GM19438 (cell line): Measurements from ENCODE around the gene ARHGAP30.
"Not testable (repeated sequence)": the region's sequence is repeated elsewhere in the genome, so short reads cannot be mapped to it uniquely, and the experiment has no call there.

Experiments
- ATAC-seq: cut with Tn5 transposase; IDR thresholded peaks from one replicate; pipeline ENCODE4 v1.9.1; 2021; ENCODE audit warnings: low read depth; ENCODE audit not compliant: unreplicated experiment

The ARHGAP30 gene

DNA sequence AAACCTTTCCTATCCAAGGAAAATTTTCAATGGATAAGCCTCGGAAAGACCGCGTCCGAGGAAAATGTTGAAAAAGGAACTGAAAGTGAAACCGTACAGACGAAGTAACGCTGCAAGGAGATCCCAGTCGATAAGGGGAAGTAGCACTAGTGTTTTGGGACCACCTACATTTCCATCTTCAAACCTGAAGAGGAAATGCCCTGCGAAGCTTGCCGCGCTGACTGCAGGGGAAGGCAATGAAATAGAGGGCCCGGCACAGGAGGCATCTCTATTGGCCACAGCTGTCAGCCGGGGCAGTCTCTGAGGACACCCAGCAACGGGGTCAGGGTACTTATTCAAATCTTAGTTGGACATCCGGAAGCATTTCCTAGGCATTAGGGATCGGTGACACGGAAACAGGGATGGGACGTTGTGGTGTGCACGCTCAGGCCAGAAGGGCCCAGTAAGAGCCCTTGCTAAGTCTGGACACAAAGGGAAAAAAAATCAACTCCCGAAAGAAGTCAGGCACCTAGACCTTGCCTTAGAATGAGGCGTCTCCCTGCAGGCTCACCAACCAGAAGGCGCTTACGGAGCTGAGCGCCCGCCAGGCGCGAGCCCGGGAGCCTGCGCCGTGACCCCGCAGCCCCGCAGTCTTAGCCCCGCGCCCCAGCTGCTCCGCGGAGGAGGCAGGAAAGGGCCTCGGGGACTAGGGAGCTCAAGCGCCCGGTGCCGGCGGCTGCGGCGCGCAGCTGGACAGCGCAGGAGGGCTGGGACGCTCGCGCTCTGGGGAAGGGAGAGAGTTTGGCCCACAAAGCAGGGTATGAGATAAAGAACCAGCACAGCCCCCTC is 24.6 kb downstream of the ARHGAP30 start:
- ATAC-seq = peak; percentile 47

DNA sequence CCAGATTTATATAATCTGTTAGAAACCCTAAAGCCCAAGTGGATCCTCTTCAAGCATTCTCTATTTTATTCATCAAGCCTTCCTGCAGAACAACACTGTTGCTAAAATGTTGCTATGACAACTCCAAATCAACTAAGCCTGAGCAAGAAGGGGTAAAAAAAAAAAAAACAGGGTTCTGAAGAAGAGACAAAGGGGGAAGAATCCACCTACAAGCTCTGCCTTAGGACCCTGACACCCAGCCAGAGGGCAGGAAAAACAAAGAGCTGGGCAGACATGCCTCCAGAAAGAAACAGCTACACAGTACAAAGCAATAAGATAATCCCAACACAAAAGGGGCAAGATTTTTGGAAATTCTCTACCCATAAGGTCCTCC is 25.2 kb downstream of the ARHGAP30 start:
- ATAC-seq = no peak

DNA sequence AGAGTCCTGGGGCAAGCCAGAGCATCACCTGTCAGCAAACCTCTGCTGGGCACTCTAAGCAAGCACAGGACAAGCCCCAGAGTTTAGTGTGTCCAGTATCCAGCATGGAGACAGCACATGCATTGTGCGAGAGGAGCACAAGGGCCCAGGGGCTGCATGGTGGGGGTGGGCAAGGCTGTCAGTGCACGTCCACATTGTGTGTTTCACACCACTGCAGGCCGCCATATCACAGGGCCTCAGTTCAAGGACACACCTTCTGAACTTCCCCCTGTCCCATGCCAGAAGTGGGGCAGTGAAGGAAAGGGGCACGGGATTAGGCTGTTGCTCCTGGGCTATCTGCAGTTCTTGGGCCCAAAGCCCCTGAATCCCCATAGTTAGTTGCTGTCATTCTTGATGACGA is 30.1 kb downstream of the ARHGAP30 start:
- ATAC-seq = no peak

DNA sequence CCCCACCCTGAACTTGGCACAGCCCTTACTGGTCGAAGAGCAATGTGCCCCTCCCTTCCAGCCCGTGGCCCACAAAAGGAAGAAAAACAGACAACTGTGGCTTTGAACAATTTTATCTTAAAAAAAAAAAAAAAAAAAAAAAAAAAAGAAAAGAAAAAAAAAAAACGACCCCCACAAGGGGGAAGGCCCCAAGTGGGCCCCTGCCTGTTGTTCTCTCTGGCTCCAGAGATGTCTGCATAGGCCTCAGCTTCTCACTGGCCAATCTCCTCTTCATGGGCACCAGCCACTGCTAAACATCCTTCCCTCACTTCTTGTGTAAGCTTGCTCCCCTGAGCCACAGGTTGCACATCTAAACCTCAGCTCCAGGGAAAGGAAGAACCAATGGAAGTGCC is 30.5 kb downstream of the ARHGAP30 start:
- no peak for ATAC-seq

DNA sequence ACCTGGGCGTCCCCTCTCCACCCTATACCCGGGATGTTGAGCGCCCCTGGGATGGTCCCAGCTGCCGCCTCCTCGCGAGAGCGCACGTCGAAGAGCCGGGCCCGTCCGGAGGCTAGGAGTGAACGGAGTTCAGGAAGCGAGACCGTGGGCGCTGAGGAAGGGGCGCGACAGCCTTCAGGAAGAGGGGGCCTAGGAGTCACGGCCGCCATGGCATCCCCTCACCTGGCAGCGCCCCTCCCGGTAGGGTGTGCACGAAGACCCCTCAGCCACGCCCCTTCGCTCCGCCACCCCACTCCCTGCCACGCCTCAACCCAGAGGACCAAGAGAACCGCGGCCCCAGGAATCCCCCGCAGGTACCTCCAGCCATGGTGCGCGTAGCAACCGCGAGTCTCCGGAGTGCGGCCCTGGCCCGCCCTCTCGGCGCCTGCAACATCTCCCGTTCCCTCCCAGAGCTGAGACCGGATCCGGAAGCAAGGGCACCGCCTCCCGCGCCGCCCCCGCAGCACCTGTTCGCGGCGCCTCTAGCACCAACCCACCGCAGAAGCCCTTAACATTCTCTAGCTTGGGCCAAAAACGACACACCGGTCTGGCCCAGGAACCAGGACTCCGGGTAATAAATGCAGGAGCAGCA is 31.1 kb downstream of the ARHGAP30 start, which contains the start of gene TSTD1:
TSTD1 (minus strand) TSS at position 442 of the 631 bp plus-strand sequence; CDS start at position 367, 75 bp downstream.
- peak; percentile 74 for ATAC-seq

DNA sequence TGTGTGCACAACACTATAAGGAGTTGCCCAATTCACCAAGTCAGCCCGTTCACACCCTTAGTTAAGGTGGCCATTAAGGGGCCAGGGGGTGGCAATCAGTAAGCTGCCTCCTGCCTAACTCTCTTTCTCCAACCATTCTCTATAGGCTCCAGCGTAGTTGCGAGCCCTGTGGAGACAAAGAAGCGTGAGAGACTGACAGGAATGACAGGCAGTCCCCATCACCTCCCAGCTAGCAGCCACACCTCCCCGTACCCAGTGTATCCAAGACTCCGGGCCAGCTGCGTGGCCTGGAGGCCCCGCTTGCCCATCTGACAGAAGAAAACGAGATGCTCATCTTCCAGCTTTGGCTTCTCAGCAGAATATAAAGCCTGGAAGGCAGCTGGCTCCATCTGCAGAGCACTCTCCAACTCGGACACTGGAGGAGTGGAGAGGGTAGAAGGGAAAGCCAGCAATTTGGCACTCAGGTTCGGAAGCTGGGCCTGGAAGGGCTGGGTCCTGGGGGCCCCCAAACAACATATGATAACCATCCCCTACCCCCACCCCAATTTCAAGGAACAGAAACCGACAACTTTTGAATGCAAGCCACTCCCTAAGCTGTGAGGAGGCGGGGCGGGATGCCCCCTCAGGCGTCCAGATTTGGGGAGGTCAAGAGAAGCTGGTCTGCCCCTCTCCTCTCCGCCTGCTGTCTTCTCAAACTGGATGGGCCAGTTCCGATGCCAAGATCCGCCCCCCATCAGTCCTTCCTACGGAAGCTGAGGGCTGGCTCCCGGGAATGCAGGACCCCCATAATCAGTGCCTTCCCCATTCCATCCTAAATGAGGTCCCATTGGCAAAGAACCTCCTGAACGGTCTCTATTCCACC is 31.8 kb downstream of the ARHGAP30 start:
- ATAC-seq = no peak

DNA sequence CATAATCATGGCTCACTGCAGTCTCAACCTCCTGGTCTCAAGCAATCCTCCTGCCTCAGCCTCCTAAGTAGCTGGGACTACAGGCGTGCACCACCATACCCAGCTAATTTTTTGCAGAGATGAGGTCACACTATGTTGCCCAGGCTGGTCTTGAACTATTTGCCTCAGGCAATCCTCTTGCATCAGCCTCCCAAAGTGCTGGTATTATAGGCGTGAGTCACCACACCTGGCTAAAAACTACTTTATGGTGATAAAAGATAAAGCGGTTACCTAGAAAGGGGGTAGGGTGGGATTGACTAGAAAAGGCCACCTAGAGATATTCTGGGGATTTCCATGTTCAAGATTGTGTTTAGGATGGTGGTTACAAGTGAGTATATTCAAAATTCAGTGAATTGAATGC is 35.9 kb downstream of the ARHGAP30 start:
- no peak for ATAC-seq

DNA sequence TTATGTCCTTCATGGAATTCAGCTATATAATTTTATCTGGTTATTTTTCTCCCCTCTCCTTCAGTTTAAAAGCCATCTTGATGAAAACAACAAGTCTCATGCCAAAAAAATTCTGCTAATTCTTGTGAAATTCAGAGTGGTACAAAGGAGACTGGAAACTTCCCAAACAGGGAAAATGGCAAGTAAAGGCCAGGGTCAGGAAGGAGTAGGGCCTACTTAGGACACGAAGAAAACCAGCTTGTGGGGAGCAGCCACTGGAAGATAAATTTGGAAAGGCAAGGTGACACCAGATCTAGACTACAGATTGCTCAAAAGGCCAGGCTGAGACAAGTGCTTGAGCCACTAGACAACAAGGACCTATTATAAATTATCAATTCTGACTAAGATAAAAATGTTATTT is 37.3 kb downstream of the ARHGAP30 start:
- ATAC-seq = no peak

DNA sequence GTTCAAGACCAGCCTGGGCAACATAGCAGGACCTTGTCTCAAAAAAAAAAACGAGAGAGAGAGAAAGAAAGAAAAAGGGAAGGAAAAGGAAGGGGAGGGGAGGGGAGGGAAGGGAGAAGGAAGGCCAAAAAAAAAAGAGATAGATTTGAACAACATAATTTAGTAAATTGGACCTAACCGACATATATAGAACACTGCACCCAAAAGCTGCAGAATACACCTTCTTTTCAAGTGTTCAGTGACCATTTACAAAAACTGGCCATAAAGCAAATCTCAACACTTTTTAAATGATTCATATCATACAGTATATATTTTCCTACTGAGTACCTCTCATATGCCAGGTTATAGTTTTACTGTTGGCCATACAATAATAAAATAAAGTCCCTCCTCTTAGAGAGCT is 37.8 kb downstream of the ARHGAP30 start:
- no peak for ATAC-seq

DNA sequence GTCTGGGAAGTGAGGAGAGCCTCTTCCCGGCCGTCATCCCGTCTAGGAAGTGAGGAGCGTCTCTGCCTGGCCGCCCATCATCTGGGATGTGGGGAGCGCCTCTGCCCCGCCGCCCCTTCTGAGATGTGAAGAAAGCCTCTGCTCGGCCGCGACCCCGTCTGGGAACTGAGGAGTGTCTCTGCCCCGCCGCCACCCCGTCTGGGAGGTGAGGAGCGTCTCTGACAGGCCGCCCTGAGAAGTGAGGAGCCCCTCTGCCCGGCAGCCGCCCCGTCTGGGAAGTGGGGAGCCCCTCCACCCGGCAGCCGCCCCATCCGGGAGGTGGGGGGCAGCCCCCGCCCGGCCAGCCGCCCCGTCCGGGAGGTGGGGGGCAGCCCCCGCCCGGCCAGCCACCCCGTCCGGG is 40.2 kb downstream of the ARHGAP30 start:
- ATAC-seq = not testable (repeated sequence)

DNA sequence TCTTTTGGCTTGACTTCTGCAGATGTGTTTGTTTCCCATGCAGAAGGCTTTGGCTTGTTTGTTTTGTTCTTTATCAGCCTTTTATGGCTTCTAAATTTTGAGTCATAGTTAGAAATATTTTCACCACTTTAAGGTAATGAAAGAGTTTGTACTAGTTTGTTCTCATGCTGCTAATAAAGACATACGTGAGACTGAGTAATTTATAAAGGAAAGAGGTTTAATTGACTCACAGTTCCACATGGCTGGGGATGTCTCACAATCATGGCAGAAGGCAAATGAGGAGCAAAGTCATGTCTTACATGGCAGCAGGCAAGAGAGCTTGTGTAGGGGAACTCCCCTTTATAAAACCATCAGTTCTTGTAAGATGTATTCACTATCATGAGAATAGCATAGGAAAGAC is 42.7 kb downstream of the ARHGAP30 start:
- ATAC-seq = not testable (repeated sequence)

DNA sequence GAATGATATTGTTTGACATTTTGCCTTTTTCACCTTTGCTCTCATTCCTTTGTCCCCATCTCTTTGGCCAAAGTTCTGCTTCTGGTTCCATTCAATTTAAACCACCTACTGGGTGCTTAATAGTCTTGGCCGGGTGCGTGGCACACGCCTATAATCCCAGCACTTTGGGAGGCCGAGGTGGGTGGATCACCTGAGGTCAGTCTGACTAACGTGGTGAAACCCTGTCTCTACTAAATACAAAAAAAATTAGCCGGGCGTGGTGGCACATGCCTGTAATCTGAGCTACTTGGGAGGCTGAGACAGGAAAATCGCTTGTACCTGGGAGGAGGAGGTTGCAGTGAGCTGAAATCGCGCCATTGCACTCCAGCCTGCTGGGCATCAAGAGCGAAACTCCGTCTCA is 47.3 kb downstream of the ARHGAP30 start:
- ATAC-seq = not testable (repeated sequence)

DNA sequence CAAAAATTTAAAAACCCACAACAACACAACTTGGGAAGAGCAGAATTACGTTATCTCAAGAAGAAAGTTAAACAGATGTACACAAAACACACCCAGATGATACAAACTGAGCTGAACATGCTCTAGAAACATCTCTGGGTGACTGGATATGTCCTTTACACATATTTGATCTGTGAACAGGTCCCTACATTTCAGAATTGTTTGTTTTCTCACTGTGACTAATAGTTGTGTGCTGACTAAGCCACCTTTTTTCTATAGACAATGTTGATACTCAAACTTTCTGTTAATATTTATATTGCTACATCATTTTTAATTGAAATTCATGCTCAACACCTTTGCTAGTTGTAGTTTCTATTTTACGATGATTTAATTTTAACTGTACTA is 47.7 kb downstream of the ARHGAP30 start:
- ATAC-seq = no peak

DNA sequence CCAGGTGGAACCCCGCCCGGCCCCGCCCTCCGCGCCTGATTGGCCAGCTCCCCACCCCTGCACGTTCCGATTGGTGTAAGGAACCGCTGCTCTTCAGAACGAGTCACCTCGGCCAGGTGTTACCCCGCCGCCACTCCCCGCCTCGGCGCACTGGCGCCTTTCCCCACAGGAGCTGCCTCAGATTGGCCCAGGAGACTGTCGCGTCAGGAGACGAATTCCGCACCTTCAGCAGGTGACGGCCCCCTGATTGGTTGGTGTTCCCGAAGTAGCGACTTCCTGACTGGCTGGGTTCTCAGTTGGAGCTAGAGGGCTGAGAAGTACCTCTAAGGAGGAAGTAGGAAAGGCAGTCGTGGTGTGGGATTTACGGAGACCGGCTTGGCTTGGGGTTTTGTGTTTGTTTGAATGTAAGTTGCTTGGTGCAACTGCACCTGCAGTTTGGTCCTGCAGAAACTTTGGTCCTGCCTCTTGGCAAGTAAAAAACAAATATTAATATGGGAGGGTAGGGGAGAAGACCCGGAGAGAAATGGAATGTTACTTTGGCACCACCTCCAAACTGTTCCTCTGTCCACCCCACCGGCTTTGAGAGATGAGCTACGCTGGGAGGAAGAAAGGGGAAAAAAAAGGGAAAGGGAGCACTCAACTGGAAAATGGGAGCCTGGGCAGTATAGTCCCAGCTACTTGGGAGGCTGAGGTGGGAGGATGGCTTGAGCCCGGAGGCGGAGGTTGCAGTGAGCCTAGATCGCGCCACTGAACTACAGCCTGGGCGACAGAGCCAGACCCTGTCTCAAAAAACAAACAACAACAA is 48.3 kb downstream of the ARHGAP30 start:
- peak; percentile 86 for ATAC-seq

DNA sequence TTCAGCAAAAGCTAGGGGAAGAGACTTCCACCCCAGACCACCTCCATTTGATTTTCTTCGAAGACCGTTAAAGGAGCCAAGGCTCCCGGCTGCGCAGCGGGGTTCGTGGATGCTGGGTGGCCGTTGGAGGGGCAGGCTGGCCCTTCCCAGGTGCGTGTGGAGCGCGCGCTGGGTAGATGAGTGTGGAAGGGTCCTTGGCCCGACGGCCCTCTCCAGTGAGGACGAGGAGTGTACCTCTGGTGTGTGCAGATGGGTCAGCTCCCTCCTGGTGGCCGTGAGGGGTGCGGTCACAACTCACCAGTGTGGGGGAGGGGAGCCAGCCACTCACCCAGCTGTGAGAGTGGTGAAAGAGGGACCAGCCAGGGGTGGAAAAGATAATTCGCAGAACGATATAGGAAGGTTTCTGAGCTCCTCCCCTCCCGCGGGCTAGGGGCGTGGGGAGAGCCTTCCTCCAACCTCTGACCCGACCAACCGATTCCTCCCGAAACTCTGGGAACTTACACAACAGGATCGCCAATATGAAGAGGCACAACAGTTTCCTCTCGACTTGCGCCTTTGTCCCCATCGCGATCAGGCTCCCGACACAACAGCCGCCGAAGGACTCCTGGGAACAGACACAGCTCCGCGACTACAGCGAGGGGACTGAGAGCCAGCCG is 49.1 kb downstream of the ARHGAP30 start, which contains the start of gene F11R:
F11R (minus strand) TSS at position 644 of the 656 bp plus-strand sequence; CDS start at position 565, 79 bp downstream.
- ATAC-seq = peak; percentile 45

DNA sequence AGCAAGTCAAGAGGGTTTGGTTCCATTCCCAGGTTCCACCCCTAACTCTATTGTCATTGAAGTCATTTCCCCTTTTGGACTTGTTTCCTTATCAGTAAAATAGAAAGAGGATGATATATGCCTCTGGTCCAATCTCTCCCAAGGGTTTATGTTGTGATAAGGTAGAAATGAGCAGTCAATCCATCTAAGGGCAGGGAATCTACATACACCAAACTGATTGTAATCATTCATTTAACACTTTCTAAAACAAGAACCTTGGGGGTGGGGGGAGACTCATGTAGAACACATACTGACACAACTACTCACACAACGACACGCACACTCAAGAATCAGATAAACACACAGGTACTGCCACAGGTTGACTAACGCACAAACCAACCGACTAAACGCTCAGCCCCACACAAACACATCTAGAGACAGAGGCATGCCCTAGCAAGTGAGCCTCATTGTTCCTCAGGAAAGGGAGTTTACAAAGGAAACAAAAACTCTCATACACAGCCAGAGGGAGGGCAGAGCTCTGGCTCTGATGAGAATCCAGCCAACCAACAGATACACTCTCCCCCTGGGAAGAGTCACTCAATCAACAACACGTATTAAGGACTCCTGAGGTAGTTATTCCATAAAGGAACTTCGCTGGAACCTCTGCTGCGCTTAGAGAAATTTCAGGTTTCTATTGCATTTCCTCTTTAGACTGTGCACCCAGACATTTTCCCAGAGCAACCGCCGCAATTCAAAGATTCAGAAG is 49.8 kb downstream of the ARHGAP30 start:
- no peak for ATAC-seq

DNA sequence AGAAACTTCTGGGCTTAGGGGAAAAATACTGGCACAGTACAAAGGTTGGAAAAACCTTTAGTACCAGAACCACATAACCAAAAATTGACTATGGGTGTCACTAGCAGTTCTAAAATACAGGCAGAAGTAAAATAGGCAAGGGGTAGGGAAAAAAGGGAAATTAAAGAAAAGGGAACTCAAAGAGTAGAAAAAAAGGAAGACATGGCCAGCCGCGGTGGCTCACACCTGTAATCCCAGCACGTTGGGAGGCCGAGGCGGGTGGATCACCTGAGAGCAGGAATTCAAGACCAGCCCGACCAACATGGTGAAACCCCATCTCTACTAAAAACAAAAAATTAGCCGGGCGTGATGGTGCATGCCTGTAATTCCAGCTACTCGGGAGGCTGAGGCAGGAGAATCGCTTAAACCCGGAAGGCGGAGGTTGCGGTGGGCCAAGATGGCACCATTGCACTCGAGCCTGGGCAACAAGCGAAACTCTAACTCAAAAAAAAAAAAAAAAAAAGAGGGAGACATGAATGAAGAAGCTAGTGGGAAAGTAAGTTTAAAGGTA is 50.5 kb downstream of the ARHGAP30 start:
- ATAC-seq = not testable (repeated sequence)

DNA sequence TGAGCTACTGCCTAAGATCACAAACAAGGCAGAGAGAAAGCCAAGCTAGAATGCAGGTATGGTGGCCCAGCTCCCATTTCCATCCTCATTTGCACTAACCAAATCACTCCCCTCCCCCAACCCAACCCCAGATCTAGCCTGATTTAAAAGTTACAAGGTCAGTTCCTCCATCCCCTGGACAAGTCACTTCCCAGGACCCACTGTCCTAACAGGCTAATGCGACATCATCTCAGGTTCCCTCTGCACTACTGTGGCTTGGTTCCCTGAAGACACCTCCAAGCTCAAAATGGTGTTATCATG is 51.1 kb downstream of the ARHGAP30 start:
- ATAC-seq = no peak
